Mesenchymal stem cell (in vitro differentiated cells and primary cell): ENCODE data around the gene IGFBP5.

Experiments
- DNase-seq: peaks from one replicate; pipeline ENCODE4 v3.0.0-alpha.2; 2013
- H2AFZ ChIP-seq: one replicate; pipeline ENCODE4 v1.6.1; 2013; ENCODE audit warnings: low read depth, mild to moderate bottlenecking, control low read depth, inconsistent platforms, low read length, moderate library complexity
- H2AK5ac ChIP-seq: 2 replicates; pipeline ENCODE4 v1.6.1; 2013; ENCODE audit warnings: low read length, moderate library complexity, mild to moderate bottlenecking, inconsistent platforms; ENCODE audit not compliant: severe bottlenecking
- H2BK120ac ChIP-seq: one replicate; pipeline ENCODE4 v1.6.1; 2013; ENCODE audit warnings: low read depth, mild to moderate bottlenecking, inconsistent platforms, low read length, moderate library complexity
- H2BK12ac ChIP-seq, 2 experiments: one replicate each; pipeline ENCODE4 v1.6.1; 2013; ENCODE audit warnings: inconsistent platforms in 2 of 2, low read length in 2 of 2, mild to moderate bottlenecking in 2 of 2, moderate library complexity in 2 of 2, control low read depth in 1 of 2
- H2BK15ac ChIP-seq: one replicate; pipeline ENCODE4 v1.6.1; 2013; ENCODE audit warnings: mild to moderate bottlenecking, low read depth, inconsistent platforms; ENCODE audit not compliant: poor library complexity, severe bottlenecking
- H2BK5ac ChIP-seq: 2 replicates; pipeline ENCODE4 v1.6.1; 2013; ENCODE audit warnings: low read depth, mild to moderate bottlenecking, low read length, control low read depth, inconsistent platforms; ENCODE audit not compliant: poor library complexity, severe bottlenecking
- H3K14ac ChIP-seq, 2 experiments: one replicate each; pipeline ENCODE4 v1.6.1; 2013; ENCODE audit warnings: inconsistent platforms in 2 of 2, low read length in 2 of 2, control low read depth in 1 of 2, mild to moderate bottlenecking in 1 of 2, moderate library complexity in 1 of 2
- H3K18ac ChIP-seq, 2 experiments: one replicate each; pipeline ENCODE4 v1.6.1; 2013; ENCODE audit warnings: inconsistent platforms in 2 of 2, low read length in 2 of 2, control low read depth in 1 of 2, low read depth in 1 of 2, mild to moderate bottlenecking in 1 of 2
- H3K23ac ChIP-seq, 2 experiments: one replicate each; pipeline ENCODE4 v1.6.1; 2013; ENCODE audit warnings: inconsistent platforms in 2 of 2, low read length in 2 of 2, mild to moderate bottlenecking in 2 of 2, moderate library complexity in 2 of 2, control low read depth in 1 of 2
- H3K27ac ChIP-seq: 2 replicates; pipeline ENCODE4 v1.5.1; 2013; ENCODE audit warnings: mild to moderate bottlenecking, moderate library complexity, low read length, control low read depth, inconsistent platforms; ENCODE audit not compliant: poor library complexity, severe bottlenecking
- H3K27me3 ChIP-seq, 2 experiments: 2 replicates each; pipeline versions ENCODE4 v1.6.1 to v1.7.0; 2013; ENCODE audit warnings: low read length in 2 of 2, mild to moderate bottlenecking in 2 of 2, moderate library complexity in 2 of 2, control low read depth in 1 of 2, inconsistent platforms in 1 of 2; ENCODE audit not compliant: control insufficient read depth in 1 of 2, insufficient read depth in 1 of 2
- H3K36me3 ChIP-seq, 2 experiments: 2 replicates each; pipeline versions ENCODE4 v1.6.1 to v1.7.0; 2013; ENCODE audit warnings: low read length in 2 of 2, control low read depth in 1 of 2, inconsistent platforms in 1 of 2, low read depth in 1 of 2, mild to moderate bottlenecking in 1 of 2; ENCODE audit not compliant: insufficient read depth in 2 of 2, control insufficient read depth in 1 of 2
- H3K4ac ChIP-seq, 2 experiments: one replicate each; pipeline ENCODE4 v1.6.1; 2013; ENCODE audit warnings: inconsistent platforms in 2 of 2, low read length in 2 of 2, mild to moderate bottlenecking in 2 of 2, moderate library complexity in 2 of 2, control low read depth in 1 of 2, low read depth in 1 of 2
- H3K4me1 ChIP-seq: 2 replicates; pipeline ENCODE4 v1.6.1; 2013; ENCODE audit warnings: low read depth, low read length, control low read depth; ENCODE audit not compliant: control insufficient read depth, insufficient read depth
- H3K4me2 ChIP-seq: 2 replicates; pipeline ENCODE4 v1.6.1; 2013; ENCODE audit warnings: low read length, mild to moderate bottlenecking, inconsistent platforms; ENCODE audit not compliant: poor library complexity, severe bottlenecking
- H3K4me3 ChIP-seq, 2 experiments: 2 replicates each; pipeline versions ENCODE4 v1.5.1 to v1.7.0; 2013; ENCODE audit warnings: low read length in 2 of 2, mild to moderate bottlenecking in 2 of 2, control low read depth in 1 of 2, low read depth in 1 of 2; ENCODE audit not compliant: insufficient read depth in 1 of 2
- H3K79me1 ChIP-seq: replicated peaks from 2 replicates; pipeline ENCODE4 v1.6.1; 2013; ENCODE audit warnings: mild to moderate bottlenecking, control low read depth, low read length, inconsistent platforms; ENCODE audit not compliant: poor library complexity, severe bottlenecking
- H3K9ac ChIP-seq: 2 replicates; pipeline ENCODE4 v1.7.0; 2013; ENCODE audit warnings: mild to moderate bottlenecking, low read length, moderate library complexity
- H3K9me3 ChIP-seq: 2 replicates; pipeline ENCODE4 v1.7.0; 2013; ENCODE audit warnings: mild to moderate bottlenecking, low read length; ENCODE audit not compliant: control insufficient read depth
- H4K8ac ChIP-seq: one replicate; pipeline ENCODE4 v1.6.1; 2013; ENCODE audit warnings: inconsistent platforms, mild to moderate bottlenecking, low read length, moderate library complexity
- H4K91ac ChIP-seq: one replicate; pipeline ENCODE4 v1.6.1; 2013; ENCODE audit warnings: mild to moderate bottlenecking, low read length, inconsistent platforms
- WGBS: methylation state at CpG from one replicate; pipeline ENCODE4 v1.1.7; 2013; ENCODE audit warnings: mixed read lengths; 5-methylcytosine and 5-hydroxymethylcytosine counted together

The IGFBP5 gene

GRCh38 chr2:216740557-216741222 is 45.3 kb upstream of the IGFBP5 start:
- Histone ChIP-seq H3K36me3 (no peaks in the 10 kb centered on the region), H3K9me3 (no peaks in the 10 kb centered on the region), H3K9ac (no peak overlapping the region), H2BK5ac (no peak overlapping the region), H3K4me3 (no peak overlapping the region), H3K79me1 (no peaks in the 10 kb centered on the region), H2BK15ac (peak overlapping the region; percentile 76), H2BK120ac (peak overlapping the region; percentile 77), H3K18ac (peak overlapping the region; percentile 98), H3K4me2 (no peak overlapping the region), H3K27me3 (peaks cover 20 to 25% of the 10 kb centered on the region in 2 experiments), H3K27ac (no peak overlapping the region), H2AFZ (no peak overlapping the region), H3K4ac (peak overlapping the region; percentile 86 to 100), H2AK5ac (no peak overlapping the region), H3K4me1 (no peaks in the 10 kb centered on the region), H2BK12ac (peak overlapping the region; percentile 97 to 98), H4K8ac (peak overlapping the region; percentile 97), H3K14ac (peak overlapping the region in 1 of 2 experiments; percentile 88), H4K91ac (peak overlapping the region; percentile 89), H3K23ac (no peak overlapping the region)
- 37% methylated on average over 5 of the region's 6 CpGs for WGBS
- DNase-seq, result peak; percentile 94

- Histone ChIP-seq H2AFZ (no peak overlapping the region), H3K9ac (no peak overlapping the region), H3K4me3 (no peak overlapping the region), H2BK120ac (peak overlapping the region; percentile 24), H3K36me3 (no peaks in the 10 kb centered on the region), H3K4me1 (no peaks in the 10 kb centered on the region), H2BK15ac (no peak overlapping the region), H3K27ac (no peak overlapping the region), H3K14ac (peak overlapping the region in 1 of 2 experiments; percentile 71), H3K4ac (peak overlapping the region; percentile 25 to 29), H3K23ac (no peak overlapping the region), H3K9me3 (no peaks in the 10 kb centered on the region), H3K79me1 (no peaks in the 10 kb centered on the region), H2AK5ac (no peak overlapping the region), H2BK5ac (no peak overlapping the region), H4K8ac (peak overlapping the region; percentile 71), H3K4me2 (no peak overlapping the region), H3K18ac (peak overlapping the region; percentile 16 to 72), H2BK12ac (peak overlapping the region; percentile 67 to 79), H3K27me3 (peaks cover 11 to 22% of the 10 kb centered on the region in 2 experiments), H4K91ac (peak overlapping the region; percentile 66)
- no peak for DNase-seq
- 90% methylated on average over 3 of the region's 3 CpGs for WGBS
Observed at GRCh38 chr2:216739035-216739434, 43.7 kb upstream of the IGFBP5 start.

DNA sequence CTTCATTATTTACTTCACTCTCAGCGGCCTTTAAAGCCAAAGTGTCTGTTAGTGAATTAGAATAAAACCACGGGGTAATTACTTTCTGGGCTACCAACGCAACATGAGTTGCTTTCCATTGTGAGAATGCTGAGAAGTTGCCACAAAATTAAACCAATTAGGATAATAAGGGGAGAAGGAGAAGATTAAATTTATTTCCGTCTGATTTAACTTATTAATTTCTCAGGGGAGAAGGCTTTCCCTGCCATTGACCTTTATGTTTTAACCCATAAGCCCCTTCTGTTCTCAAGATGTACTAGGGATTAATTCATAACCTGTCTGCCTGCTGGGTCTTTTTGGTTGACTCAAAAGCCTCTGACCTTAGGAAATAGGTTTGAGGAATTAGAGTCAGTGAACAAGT is 42.3 kb upstream of the IGFBP5 start:
- Histone ChIP-seq H2BK120ac (no peak overlapping the region), H3K27me3 (peaks cover 11 to 22% of the 10 kb centered on the region in 2 experiments), H3K18ac (no peak overlapping the region), H3K14ac (no peak overlapping the region), H3K27ac (no peak overlapping the region), H3K9ac (no peak overlapping the region), H2AK5ac (no peak overlapping the region), H3K23ac (no peak overlapping the region), H3K4me2 (no peak overlapping the region), H3K79me1 (no peaks in the 10 kb centered on the region), H3K9me3 (no peaks in the 10 kb centered on the region), H2BK12ac (no peak overlapping the region), H4K91ac (no peak overlapping the region), H3K4me1 (no peaks in the 10 kb centered on the region), H3K4me3 (no peak overlapping the region), H2BK5ac (no peak overlapping the region), H4K8ac (no peak overlapping the region), H3K36me3 (no peaks in the 10 kb centered on the region), H2BK15ac (no peak overlapping the region), H2AFZ (no peak overlapping the region), H3K4ac (no peak overlapping the region)
- no peak for DNase-seq
- WGBS, result 97% methylated on average over 3 of the region's 4 CpGs

DNA sequence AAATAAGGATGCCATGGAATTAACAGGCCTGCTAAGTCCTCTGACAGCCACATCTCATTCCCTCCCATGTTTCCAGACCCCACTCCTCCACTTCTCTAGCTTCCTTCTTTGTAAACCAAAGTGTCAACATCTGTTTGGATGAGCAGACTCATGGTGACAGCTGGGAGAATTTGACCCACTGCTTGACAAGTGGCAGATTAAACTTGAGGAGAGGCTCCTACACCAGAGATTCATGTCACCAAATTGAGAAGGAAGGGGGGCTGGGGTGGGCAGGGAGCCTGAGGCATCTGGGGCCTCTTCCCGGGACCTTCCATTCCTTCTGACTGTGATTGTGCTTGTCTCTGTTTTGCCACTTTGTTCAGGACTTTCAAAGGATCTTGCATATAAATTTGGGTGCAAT is 41.0 kb upstream of the IGFBP5 start:
- WGBS, result 0% methylated on average over 1 of the region's 1 CpG
- H2AFZ ChIP-seq, result no peak overlapping the region
- DNase-seq, result no peak
- no peak overlapping the region for H2BK15ac ChIP-seq
- H3K4me1 ChIP-seq, result no peaks in the 10 kb centered on the region
- no peak overlapping the region for H4K8ac ChIP-seq
- no peaks in the 10 kb centered on the region for H3K36me3 ChIP-seq
- H2BK120ac ChIP-seq, result no peak overlapping the region
- no peak overlapping the region for H3K4me3 ChIP-seq
- no peak overlapping the region for H3K27ac ChIP-seq
- H2BK5ac ChIP-seq, result no peak overlapping the region
- H3K4ac ChIP-seq, result peak overlapping the region; percentile 31 to 71
- H2AK5ac ChIP-seq, result no peak overlapping the region
- peak overlapping the region; percentile 50 to 72 for H3K18ac ChIP-seq
- no peak overlapping the region for H3K4me2 ChIP-seq
- H3K9me3 ChIP-seq, result no peaks in the 10 kb centered on the region
- H2BK12ac ChIP-seq, result peak overlapping the region; percentile 88 to 96
- no peaks in the 10 kb centered on the region for H3K79me1 ChIP-seq
- no peak overlapping the region for H3K23ac ChIP-seq
- no peak overlapping the region for H3K14ac ChIP-seq
- H4K91ac ChIP-seq, result no peak overlapping the region
- peaks cover 16 to 31% of the 10 kb centered on the region in 2 experiments for H3K27me3 ChIP-seq
- H3K9ac ChIP-seq, result no peak overlapping the region
